PFSK-1 (cell line): Measurements from ENCODE around the gene CTU1.

ENCODE experiments used
- REST ChIP-seq, 2 experiments: IDR thresholded peaks; 2 replicates each; pipeline versions ENCODE4 v1.6.1 to v1.8.0; 2011 to 2012; ENCODE audit warnings: low read depth in 2 of 2, low read length in 2 of 2, control low read depth in 1 of 2, inconsistent platforms in 1 of 2, mild to moderate bottlenecking in 1 of 2, moderate library complexity in 1 of 2; ENCODE audit not compliant: insufficient read depth in 1 of 2
- TAF1 ChIP-seq: IDR thresholded peaks from 2 replicates; pipeline ENCODE4 v1.6.1; 2012; ENCODE audit warnings: low read length, control low read depth, borderline replicate concordance; ENCODE audit not compliant: insufficient read depth

GRCh38 chr19:51138549-51138979, 30.4 kb upstream of the CTU1 start:
- no peak for TF ChIP-seq TAF1
- no peak for TF ChIP-seq REST (IDR thresholded peaks at IDR 0.05; ENCODE audit: insufficient read depth in 1 of 2, low read depth in 2 of 2, low read length in 2 of 2)
